ENCODE results near the gene FCF1. TPM values are rescaled to one million over a fixed set of nuclear protein-coding genes. Genes with fewer than 3 reads are reported as not detected.

The FCF1 gene
- polyA plus RNA-seq, 1 experiment = 78.5 TPM

GRCh38 chr14:74720526-74720925 lies 7.6 kb downstream of the FCF1 start:
- ChIA-PET CTCF (interaction anchor here (0.7 to 0.8 kb wide), 2 partner anchors 220 to 366 kb away, joined by 4 to 6 read pairs; no protein-coding TSS in a partner anchor), POLR2A (interaction anchor here (0.7 kb wide), 3 partner anchors 17 to 107 kb away, joined by 3 to 5 read pairs (median 4); no protein-coding TSS in a partner anchor)
- DNase-seq (ENCODE audit: low read depth, low spot score) = peak; percentile 43
- no peaks in the 10 kb centered on the region for H3K27me3 ChIP-seq (ENCODE audit: control insufficient read depth, insufficient read depth, low read length)
- TF ChIP-seq CTCF (IDR thresholded peaks at IDR 0.05; ENCODE audit: low read depth, low read length) = no peak
- no peak overlapping the region for H3K27ac ChIP-seq (ENCODE audit: low read depth, low read length)
- H3K4me3 ChIP-seq (ENCODE audit: low read depth, low read length) = no peak overlapping the region
- peaks cover 2% of the 10 kb centered on the region; the same call in 1 of the 2 replicates for H3K9me3 ChIP-seq (ENCODE audit: control insufficient read depth, insufficient read depth, low read length)

GRCh38 chr14:74723134-74723533 lies 10.2 kb downstream of the FCF1 start:
- H3K27me3 ChIP-seq (ENCODE audit: control insufficient read depth, insufficient read depth, low read length) = no peaks in the 10 kb centered on the region
- H3K27ac ChIP-seq (ENCODE audit: low read depth, low read length) = no peak overlapping the region
- DNase-seq (ENCODE audit: low read depth, low spot score) = no peak
- CTCF ChIA-PET = no interaction called here
- H3K4me3 ChIP-seq (ENCODE audit: low read depth, low read length) = no peak overlapping the region
- peaks cover 3% of the 10 kb centered on the region; the same call in 1 of the 2 replicates for H3K9me3 ChIP-seq (ENCODE audit: control insufficient read depth, insufficient read depth, low read length)
- TF ChIP-seq CTCF (IDR thresholded peaks at IDR 0.05; ENCODE audit: low read depth, low read length) = no peak
- POLR2A ChIA-PET = no interaction called here

- H3K27ac ChIP-seq (ENCODE audit: low read depth, low read length) = no peak overlapping the region
- no peaks in the 10 kb centered on the region for H3K27me3 ChIP-seq (ENCODE audit: control insufficient read depth, insufficient read depth, low read length)
- no peak for DNase-seq (ENCODE audit: low read depth, low spot score)
- H3K4me3 ChIP-seq (ENCODE audit: low read depth, low read length) = no peak overlapping the region
- POLR2A ChIA-PET = interaction anchor here (0.6 kb wide), 1 partner anchor 45 kb away, joined by 3 read pairs; no protein-coding TSS in a partner anchor
- CTCF ChIA-PET = no interaction called here
- TF ChIP-seq CTCF (IDR thresholded peaks at IDR 0.05; ENCODE audit: low read depth, low read length) = no peak
- no peaks in the 10 kb centered on the region for H3K9me3 ChIP-seq (ENCODE audit: control insufficient read depth, insufficient read depth, low read length)
These were observed 19.4 kb downstream of the FCF1 start for GRCh38 chr14:74732387-74732786.

GRCh38 chr14:74733221-74733620 lies 20.3 kb downstream of the FCF1 start:
- no peak for DNase-seq (ENCODE audit: low read depth, low spot score)

More at GRCh38 chr14:74733221-74733620, 20.3 kb downstream of the FCF1 start:
- H3K27me3 ChIP-seq (ENCODE audit: control insufficient read depth, insufficient read depth, low read length) = no peaks in the 10 kb centered on the region
- TF ChIP-seq CTCF (IDR thresholded peaks at IDR 0.05; ENCODE audit: low read depth, low read length) = no peak
- CTCF ChIA-PET = interaction anchor here (1.7 kb wide), 1 partner anchor 30 kb away, joined by 5 read pairs; the partner anchor contains the start of gene YLPM1
- POLR2A ChIA-PET = no interaction called here
- no peak overlapping the region for H3K4me3 ChIP-seq (ENCODE audit: low read depth, low read length)
- H3K9me3 ChIP-seq (ENCODE audit: control insufficient read depth, insufficient read depth, low read length) = no peaks in the 10 kb centered on the region
- no peak overlapping the region for H3K27ac ChIP-seq (ENCODE audit: low read depth, low read length)
